Smooth muscle cell of the brain vasculature (primary cell): ENCODE data around the gene RFNG.
A peak's percentile ranks its signal among the peaks of the same experiment; 100 is the strongest.

Source experiments
- DNase-seq: peaks from one replicate; pipeline ENCODE4 v3.0.0-alpha.2; 2012; ENCODE audit warnings: low read depth, low spot score

The RFNG gene

GRCh38 chr17:82013772-82014321, 37.8 kb downstream of the RFNG start:
- DNase-seq, result no peak

- no peak for DNase-seq
These were observed 38.3 kb downstream of the RFNG start for GRCh38 chr17:82013341-82013740.

- DNase-seq, result no peak
These were observed 38.8 kb downstream of the RFNG start for GRCh38 chr17:82012640-82013295.

GRCh38 chr17:82012261-82012639, 39.4 kb downstream of the RFNG start:
- no peak for DNase-seq

- DNase-seq, result no peak
These were observed 39.9 kb downstream of the RFNG start for GRCh38 chr17:82011617-82012187.

GRCh38 chr17:82010575-82011525, 40.8 kb downstream of the RFNG start:
- DNase-seq, result no peak

- no peak for DNase-seq
These were observed 42.2 kb downstream of the RFNG start for GRCh38 chr17:82009413-82009812.

- no peak for DNase-seq
These were observed 42.6 kb downstream of the RFNG start for GRCh38 chr17:82008941-82009405.

- DNase-seq, result no peak
These were observed 43.2 kb downstream of the RFNG start for GRCh38 chr17:82008258-82008940.

- DNase-seq, result no peak
These were observed 43.9 kb downstream of the RFNG start for GRCh38 chr17:82007495-82008257.

- DNase-seq, result no peak
These were observed 44.5 kb downstream of the RFNG start for GRCh38 chr17:82007228-82007494.

GRCh38 chr17:82006468-82007227, 45.0 kb downstream of the RFNG start:
- no peak for DNase-seq

GRCh38 chr17:82005701-82006348, 45.8 kb downstream of the RFNG start:
- no peak for DNase-seq

GRCh38 chr17:82004517-82005455, 46.8 kb downstream of the RFNG start:
- DNase-seq, result no peak

- peak; percentile 67 for DNase-seq
These were observed 47.9 kb downstream of the RFNG start for GRCh38 chr17:82003411-82004381.

GRCh38 chr17:82001571-82002056, 50.0 kb downstream of the RFNG start:
- no peak for DNase-seq
